ENCODE measurements around the gene CGB7.

- TF ChIP-seq POLR2A (IDR thresholded peaks at IDR 0.05) (no peak), CTCF (IDR thresholded peaks at IDR 0.05) (peak; percentile 32 to 46 (median 39))
Observed at GRCh38 chr19:49017666-49018351, 39.7 kb downstream of the CGB7 start.
